ENCODE data around the gene COL11A1. TPM values are rescaled to one million over a fixed set of nuclear protein-coding genes. Genes with fewer than 3 reads are reported as not detected.
A peak's percentile ranks its signal among the peaks of the same experiment; 100 is the strongest.
"Not testable (repeated sequence)": the region's sequence is repeated elsewhere in the genome, so short reads cannot be mapped to it uniquely, and the experiment has no call there.

COL11A1 gene
- polyA plus RNA-seq, 12 donors = 11.1 to 254 (median 101) TPM; not detected in 1

DNA sequence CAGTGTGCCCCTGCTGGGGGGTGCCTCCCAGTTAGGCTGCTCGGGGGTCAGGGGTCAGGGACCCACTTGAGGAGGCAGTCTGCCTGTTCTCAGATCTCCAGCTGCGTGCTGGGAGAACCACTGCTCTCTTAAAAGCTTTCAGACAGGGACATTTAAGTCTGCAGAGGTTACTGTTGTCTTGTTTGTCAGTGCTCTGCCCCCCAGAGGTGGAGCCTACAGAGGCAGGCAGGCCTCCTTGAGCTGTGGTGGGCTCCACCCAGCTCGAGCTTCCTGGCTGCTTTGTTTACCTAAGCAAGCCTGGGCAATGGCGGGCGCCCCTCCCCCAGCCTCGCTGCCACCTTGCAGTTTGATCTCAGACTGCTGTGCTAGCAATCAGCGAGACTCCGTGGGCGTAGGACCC lies 175.0 kb downstream of the COL11A1 start:
- DNase-seq = not testable (repeated sequence)

DNA sequence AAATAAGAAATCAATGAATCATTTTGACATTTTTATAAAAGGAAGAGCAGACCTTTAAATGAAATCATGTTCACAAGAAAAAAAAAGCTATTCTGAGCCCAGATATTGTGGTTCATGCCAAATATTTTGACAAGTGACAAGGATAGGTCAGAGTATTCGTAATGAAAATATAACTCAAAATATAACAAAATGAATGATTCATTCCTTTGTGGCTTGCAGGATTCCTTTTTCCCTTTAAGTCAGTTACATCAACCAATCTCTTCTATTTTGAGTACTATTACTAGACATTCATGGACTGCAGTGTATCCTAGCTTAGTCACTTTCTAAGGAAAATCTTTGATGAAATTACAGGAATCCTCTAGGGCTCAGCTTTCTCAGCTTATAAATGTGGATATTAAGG lies 188.7 kb downstream of the COL11A1 start:
- no peak for DNase-seq

DNA sequence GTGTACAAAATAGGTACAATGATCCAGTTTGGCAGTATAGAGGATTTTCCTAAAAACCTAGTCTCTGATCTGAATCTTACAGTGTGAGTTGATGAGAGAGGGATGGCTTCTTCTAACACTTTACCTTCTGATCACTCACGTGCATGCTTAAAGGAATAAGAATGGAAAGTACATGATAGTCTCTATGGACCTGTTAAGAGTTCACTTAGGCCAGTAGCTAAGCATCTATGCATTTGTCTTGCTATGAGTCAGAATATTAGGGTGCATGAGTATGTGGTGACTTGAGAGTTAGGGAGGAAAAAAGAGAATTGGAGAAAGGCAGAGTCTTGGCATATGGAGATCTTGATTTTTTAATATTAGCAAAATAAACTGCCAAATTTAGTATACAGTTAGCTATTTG lies 206.3 kb downstream of the COL11A1 start:
- DNase-seq = no peak

DNA sequence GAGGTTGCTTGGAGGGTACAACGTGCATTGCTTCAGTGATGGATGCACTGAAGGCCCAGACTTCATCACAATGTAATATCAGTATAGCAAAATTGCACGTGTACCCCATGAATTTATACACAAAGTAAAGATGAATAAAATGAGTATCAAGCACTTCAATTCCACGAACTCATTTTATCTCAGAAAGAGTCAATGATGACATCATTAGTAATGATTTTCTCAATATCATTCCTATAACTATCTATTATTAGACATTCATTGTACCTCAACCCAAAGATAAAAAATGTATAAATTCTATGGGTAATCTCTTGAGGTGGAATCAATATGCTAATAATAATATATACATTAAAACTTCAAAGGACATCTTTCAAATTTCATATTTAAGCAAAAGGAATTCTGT lies 208.4 kb downstream of the COL11A1 start:
- DNase-seq = no peak

DNA sequence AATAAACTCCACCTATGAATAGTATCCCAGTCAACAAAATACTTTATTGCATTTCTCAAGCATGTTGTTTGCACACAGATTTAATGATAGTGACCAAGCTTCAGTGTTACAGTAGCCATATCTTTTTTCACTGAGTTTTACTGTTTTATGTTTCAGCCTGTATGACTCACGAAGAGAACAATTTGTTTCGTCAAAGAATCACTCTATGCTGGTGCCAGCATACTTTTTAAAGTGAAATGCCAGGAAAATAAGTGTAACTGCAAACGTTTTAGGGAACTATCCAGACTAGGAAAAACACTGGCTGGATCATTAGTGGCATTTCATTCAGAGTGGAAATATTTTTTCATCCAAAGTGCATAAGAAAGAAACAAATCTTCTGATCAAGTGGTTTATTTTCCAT lies 210.8 kb downstream of the COL11A1 start:
- DNase-seq = peak; percentile 66

DNA sequence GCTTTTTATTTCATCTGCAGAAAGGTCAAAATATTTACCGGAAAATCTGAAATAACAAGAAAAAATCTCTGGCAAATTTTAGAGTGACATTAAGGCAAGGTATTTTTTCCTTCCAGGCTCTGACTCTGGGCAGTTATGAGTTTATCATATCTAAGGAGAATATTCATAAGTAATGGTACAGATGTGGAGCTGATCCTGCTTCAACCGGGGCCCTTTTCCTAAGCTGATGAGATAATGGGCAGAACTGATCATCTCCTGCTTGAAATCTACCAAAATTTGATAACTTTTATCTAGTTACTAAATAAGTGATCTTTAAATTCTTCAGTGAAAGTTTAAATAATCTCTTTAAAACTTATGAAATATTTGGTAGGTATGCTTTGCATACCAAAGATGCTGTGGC lies 211.6 kb downstream of the COL11A1 start:
- no peak for DNase-seq

DNA sequence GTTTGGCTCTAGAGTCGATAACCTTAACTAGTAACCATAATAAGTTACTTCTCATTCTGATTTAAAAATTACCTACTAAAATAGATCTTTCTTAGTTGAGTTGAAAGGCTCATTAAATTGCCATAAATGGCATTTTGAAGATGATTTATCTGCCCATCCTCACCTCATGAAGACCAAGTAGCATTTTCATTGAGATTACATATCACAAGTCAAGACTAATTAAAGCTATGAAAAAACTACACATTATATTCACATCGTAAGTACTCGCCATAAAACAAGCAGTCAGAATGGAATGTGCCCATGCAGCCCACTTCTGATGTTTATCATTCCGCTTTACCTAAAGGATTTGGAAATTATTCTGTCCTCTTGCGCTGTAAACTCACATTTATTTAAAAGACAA lies 212.0 kb downstream of the COL11A1 start:
- no peak for DNase-seq

DNA sequence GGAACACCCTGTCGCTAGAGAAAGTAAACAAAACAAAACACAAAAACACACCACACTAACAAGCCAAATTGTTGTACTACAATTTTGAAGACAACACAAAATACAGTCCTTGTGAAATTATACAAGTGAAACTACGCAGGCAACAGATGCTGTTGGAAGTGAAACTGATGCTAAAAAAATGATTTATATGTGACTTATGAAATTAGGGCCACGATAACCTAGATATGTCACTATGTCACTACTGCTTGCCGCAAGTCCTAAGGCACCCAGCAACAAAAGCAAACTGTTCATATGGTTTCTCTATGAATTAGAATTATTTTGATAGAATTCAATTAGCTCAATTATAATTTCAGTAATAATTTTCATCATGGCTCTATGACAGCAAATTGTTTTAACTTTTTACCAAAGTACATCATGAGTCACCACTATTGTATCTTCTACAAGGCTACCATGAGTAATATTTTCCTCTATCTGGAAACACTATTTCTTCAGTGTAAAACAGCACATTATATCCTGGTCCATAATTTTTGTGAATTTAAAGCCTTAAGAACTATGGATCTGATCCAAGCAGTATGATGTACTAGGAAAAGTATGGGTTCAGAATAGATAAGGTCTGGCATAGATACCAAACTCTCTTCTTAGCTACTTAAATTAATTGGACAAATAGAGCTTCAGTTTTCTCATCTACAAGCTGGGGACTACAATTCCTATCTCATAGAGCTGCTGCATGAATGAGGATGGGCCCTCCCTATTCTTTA lies 216.3 kb downstream of the COL11A1 start:
- no peak for DNase-seq

DNA sequence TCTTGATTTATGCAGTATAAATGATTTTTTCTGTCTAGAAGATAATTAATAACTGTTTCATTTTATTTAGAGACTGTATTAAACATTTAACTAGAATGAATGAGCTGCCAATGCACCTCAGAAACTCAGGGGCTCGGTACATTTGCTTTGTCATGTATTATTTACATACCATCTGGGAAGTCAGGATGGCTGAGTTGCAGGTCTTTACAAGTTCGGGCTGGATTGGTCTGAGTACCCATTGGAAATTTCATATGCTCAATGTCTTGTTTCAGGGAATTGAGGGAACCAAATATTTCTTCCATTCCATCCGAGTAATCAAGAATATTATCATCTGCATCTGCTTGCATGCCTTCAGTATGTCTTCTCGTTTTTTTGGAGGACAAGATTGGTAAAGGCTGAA lies 221.7 kb downstream of the COL11A1 start:
- no peak for DNase-seq

DNA sequence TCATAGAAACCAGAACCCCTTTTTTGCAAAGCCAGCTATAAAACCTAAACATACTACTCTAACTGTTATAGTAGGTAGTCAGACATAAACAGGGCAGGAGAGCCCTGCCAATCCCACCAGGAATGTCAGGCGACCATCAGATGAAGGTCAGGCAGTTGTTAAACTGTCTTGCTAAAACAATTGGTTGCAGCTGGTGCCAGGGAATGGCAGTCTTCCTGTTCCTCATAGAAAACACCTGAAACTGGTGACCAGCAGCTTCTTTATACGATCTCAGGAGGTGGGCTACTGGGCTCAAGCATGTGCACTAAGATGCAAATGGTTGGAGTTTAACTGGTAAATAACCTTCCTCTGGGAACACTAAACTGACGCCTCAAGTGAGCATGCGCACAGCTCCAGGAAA lies 224.1 kb downstream of the COL11A1 start:
- DNase-seq = no peak

DNA sequence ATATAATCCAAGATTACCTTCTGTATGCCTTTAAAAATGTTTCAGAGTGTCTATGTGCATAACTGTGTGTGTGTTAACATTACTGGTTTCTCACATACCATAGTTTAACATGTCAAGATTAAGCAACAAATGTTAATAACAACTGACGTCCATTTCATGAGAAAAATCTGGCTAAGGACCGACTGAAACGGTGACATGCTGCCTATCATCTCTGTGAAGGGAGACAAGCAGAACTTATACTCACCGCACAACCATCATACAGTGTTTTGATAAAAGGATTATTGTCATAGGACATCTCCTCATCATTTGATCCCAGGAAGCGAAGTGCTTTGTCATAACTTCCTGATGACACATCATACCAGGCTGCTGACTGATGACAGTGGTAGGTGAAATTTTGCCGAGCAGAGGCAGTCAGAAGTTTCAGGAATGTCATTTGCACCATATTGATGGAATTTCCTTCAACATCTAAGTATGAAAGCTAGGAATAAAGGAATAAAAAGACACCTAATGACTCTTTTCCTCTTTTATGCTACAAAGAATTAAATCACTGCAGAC lies 228.8 kb downstream of the COL11A1 start:
- DNase-seq = no peak

DNA sequence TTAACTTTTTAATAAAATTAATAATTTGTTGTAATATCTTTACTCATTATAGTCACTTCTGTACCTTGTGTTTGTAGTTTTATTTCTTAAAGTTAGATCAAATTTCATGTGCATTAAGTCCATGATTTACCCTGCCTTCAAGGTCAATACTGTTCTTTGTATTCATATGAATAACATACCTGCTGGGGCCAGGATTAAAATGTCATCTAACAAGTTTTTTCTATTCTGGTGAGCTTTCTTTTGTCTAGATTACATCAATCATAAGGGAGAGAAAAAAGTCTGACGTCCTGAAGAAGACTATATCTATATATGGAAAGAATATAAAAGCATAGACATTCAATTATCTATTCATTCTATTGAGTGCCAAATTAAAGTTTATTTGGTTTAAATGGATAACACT lies 232.6 kb downstream of the COL11A1 start:
- no peak for DNase-seq

DNA sequence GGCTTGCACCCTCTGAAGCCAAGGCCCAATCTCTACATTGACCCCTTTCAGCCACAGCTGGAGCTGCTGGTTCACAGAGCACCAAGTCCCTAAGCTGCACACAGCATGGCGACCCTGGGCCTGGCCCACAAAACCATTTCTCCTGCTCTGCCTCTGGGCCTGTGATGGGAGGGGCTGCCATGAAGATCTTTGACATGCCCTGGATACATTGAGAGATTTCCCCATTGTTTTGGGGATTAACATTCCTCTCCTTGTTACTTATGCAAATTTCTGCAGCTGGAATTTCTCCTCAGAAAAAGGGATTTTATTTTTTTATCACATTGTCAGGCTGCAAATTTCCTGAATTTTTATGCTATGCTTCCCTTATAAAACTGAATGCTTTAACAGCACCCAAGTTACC lies 235.8 kb downstream of the COL11A1 start:
- DNase-seq = no peak

DNA sequence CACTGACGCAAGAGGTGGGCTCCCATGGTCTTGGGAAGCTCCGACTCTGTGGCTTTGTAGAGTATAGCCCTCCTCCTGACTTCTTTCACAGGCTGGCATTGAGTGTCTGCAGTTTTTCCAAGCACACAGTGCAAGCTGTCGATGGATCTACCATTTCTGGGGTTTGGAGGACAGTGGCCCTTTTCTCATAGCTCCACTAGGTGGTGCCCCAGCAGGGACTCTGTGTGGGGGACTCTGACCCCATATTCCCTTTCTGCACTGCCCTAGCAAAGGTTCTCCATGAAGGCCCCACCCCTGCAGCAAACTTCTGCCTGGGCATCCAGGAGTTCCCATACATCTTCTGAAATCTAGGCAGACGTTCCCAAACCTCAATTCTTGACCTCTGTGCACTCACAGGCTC lies 236.2 kb downstream of the COL11A1 start:
- no peak for DNase-seq

DNA sequence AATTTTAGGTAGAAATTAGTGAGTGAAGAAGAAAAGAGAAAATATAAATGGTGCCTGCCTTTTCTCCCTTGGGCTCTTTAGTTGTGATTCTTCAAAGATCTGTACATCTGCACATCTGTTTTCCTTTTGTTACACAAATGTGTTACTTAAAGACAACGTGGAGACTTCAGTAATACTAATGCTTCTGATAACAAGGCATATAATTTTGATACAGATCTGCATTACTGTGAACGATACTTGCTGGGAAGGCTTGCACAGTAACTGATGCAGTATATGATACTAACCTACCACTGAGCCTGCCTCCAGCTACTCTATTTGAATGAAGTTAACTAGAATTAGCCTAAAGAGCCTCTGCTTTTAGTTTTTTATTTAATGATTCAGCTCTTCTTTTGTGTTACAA lies 244.6 kb downstream of the COL11A1 start:
- no peak for DNase-seq

DNA sequence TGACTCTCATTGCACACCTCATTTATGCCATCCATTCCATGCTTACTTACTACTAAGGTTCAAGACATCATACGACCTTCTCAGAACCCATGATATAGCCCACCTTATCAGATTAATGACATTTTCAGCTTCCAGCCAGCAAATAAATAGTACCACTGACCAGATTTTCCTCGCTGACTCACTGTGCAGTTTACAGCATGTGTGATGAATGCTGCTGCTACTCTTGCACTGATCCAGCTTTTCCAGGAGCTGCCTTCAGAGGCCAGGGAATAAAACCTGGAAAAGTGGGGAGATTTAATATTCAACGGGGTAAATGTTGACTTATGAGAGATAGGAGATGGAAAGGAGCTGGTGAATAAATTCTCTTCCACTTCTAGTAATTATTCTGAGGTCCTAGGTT lies 247.1 kb downstream of the COL11A1 start:
- no peak for DNase-seq

DNA sequence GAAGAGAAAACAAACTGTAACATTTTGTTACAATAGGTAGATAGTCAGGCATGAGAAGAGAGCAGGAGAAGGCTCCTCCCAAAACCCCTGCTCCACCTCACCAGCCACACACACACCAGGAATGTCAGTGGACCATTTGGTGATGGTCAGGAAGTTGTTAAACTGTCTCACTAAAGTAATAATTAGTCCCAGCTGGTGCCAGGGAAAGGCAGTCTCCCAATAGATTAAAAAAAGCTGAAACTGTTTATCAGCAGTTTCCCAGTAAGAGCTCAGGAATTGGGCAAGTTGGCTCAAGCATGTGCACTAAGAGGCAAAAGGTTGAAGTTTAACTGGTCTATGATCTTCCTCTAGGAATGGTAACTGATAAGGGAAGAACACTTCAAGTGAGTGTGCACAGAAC lies 249.6 kb downstream of the COL11A1 start:
- DNase-seq = no peak

DNA sequence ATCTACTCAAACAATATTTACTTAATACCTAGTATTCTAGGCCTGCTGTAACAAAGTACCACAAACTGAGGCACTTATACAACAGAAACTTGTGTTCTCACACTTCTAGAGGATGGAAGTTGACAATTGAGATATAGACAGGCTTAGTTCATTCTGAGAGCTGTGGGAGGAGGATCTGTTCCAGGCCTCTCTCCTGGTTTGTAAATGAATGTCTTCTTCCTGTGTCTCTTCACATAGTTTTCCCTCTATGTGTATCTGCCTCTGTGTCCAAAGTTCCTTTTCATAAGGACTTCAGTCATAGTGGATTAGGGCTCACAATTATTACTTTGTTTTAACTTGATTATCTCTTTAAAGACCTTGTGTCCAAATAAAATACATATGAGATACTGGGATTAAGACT lies 251.1 kb downstream of the COL11A1 start:
- no peak for DNase-seq

DNA sequence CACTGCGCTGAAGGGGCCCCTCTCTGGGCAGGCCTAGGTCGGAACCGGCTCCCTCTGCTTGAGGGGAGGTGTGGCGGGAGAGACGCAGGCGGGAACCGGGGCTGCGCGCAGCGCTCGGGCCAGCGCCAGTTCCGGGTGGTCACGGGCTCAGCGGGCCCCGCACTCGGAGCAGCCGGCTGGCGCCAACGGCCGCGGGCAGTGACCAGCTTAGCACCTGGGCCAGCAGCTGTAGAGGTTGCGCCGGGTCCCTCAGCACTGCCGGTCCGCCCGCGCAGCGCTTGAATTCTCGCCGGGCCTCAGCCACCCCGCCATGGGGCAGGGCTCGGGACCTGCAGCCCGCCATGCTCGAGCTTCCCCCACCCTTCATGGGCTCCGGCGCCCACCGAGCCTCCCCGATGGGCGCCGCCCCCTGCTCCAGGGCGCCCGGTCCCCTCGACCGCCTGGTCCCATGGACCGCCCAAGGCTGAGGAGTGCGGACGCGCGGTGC lies 254.6 kb downstream of the COL11A1 start:
- DNase-seq = no peak

DNA sequence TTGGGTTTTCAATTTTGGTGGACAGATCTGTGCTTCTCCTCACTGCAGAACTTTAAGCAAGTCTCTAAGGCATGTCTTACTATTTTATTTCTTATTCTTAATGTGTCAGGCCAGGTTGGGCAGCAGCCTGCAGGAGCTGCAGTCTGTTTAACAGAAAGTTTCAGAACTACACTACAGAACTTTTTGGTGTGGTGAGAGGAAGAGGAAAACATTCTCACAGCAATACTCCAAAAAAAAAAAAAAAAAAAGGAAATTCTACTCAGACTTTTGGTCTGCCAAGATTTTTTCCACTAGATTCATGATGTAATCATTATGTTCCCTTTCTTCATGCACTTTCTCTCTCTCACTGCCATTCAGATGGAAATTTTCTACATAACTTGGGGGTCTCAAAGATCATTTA lies 255.2 kb downstream of the COL11A1 start:
- peak; percentile 54 for DNase-seq

DNA sequence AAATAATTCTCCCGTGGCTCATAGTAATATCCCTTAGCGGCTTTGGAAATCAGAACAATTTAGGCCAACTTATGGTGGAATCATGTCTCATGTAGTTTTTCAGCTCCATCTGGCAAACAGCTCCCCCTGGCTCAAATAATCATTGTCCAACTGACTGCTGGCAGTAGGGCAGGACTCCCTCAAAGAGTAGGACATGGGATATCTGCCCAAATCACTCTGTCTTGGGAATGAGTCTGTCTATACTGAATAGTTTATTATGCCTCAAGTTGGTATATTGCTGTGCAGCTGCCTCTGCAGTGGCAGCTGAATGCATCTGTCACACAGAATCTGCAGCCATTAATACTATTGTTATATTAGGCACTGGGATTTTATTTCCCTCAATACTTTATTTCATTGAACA lies 255.7 kb downstream of the COL11A1 start:
- peak; percentile 63 for DNase-seq

DNA sequence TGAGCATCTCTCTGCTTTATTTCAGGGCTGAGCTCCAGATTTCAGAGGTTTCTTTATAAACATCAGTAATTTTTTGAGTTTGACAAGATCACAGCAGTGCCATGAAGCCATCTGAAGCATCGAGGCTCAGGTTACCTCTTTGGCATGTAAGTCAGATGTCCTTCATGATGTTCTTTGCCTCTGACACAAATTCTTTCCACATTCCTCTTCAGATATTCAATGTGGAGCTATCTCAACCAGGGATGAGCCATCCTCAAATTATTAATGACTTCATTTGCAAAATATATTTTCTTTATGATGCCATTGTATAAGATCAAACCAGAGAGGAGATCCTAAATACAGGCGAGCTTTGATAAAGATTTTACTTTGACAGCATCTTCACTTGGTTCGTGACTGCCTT lies 256.7 kb downstream of the COL11A1 start:
- no peak for DNase-seq

DNA sequence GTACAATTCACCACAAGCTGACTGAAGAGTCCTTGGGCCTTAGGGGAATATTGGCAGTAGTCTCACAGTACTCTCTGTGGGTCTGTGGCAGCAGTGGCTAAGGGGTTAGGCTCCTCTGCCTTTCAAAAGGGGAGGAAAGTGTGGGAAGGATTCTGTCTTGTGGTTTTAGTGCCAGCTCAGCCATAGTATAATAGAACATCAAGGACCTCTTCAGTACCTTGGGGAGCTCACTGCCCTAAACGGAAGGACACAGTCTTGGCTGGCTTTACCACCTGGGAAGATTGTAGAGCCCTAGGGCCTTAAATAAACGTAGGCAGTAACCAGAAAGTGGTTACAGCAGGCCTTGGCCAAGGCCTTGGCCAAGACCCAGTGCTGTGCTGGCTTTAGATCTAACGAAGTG lies 265.7 kb downstream of the COL11A1 start:
- no peak for DNase-seq

DNA sequence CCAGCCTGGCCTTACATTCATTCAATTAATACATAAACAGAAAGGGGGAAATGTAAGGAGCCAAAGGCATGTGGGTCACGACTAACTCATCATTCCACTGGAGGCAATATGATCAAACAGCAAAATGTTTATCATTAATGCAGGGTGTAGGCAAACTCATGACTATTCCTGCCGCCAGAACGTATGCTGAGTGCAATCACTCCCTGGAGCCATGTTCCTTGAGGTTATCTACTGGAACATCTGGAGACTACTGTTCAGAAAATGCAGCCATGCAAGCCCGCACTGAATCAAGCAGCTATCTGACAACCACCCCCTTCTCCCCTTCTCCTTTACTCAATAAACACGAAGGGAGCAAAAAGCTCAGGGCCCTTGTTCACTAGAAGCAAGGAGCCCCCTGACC lies 267.6 kb downstream of the COL11A1 start:
- no peak for DNase-seq

All from muscle of arm (tissue), 12 donors.